Urinary bladder (tissue), 4 donors: Measurements from ENCODE around the gene ZYX. TPM values are rescaled to one million over a fixed set of nuclear protein-coding genes. Genes with fewer than 3 reads are reported as not detected.
"Not testable (repeated sequence)": the region's sequence is repeated elsewhere in the genome, so short reads cannot be mapped to it uniquely, and the experiment has no call there.

Experiments used
- DNase-seq: peaks from one replicate; pipeline ENCODE4 v3.0.0-alpha.2; 2015; ENCODE audit errors: extremely low spot score
- H3K27ac ChIP-seq: one replicate; pipeline ENCODE4 v1.5.1; 2013; ENCODE audit warnings: low read depth, mild to moderate bottlenecking, moderate library complexity
- H3K36me3 ChIP-seq: one replicate; pipeline ENCODE4 v1.6.1; 2013; ENCODE audit warnings: mild to moderate bottlenecking, moderate library complexity; ENCODE audit not compliant: insufficient read depth
- H3K4me1 ChIP-seq: one replicate; pipeline ENCODE4 v1.6.1; 2013; ENCODE audit warnings: mild to moderate bottlenecking, moderate library complexity; ENCODE audit not compliant: insufficient read depth
- H3K4me3 ChIP-seq: one replicate; pipeline ENCODE4 v1.5.1; 2013; ENCODE audit warnings: low read depth, low read length
- WGBS: extraction: QIAGEN DNeasy Blood & Tissue Kit; methylation state at CpG from one replicate; pipeline ENCODE4 v1.1.7; 2013; 5-methylcytosine and 5-hydroxymethylcytosine counted together
- polyA plus RNA-seq: library from polyadenylated mRNA; stranded (reverse); fragments of 200-250 nt; gene quantifications from one replicate; pipeline ENCODE4 v1.2.3, GENCODE V29; 2013
- total RNA-seq: library from RNA; depleted of rRNA; stranded (reverse); fragments of >200 nt; gene quantifications from one replicate; pipeline ENCODE4 v1.2.3, GENCODE V29; 2014
- donor health status: healthy with polysubstance abuse.
- donor health status: healthy.

ZYX gene
- total and polyA plus RNA-seq, 2 donors: 37.9 to 386 TPM

GRCh38 chr7:143384661-143385631 is 3.8 kb downstream of the ZYX start:
- no peak for DNase-seq
- WGBS: 50% methylated on average over 14 of the region's 14 CpGs
- Histone ChIP-seq H3K4me3 (no peak overlapping the region), H3K36me3 (peaks cover 4% of the 10 kb centered on the region), H3K27ac (peak overlapping the region; percentile 38), H3K4me1 (no peaks in the 10 kb centered on the region)

- Histone ChIP-seq H3K27ac (no peak overlapping the region), H3K4me1 (no peaks in the 10 kb centered on the region), H3K4me3 (no peak overlapping the region), H3K36me3 (peaks cover 4% of the 10 kb centered on the region)
- no peak for DNase-seq
- WGBS: 39% methylated on average over 19 of the region's 19 CpGs
Observed at GRCh38 chr7:143385891-143386781, 5.0 kb downstream of the ZYX start.

- no peak for DNase-seq
- Histone ChIP-seq H3K4me1 (no peaks in the 10 kb centered on the region), H3K4me3 (no peak overlapping the region), H3K27ac (no peak overlapping the region), H3K36me3 (peaks cover 4% of the 10 kb centered on the region)
- WGBS: 79% methylated on average over 23 of the region's 23 CpGs
Observed at GRCh38 chr7:143387156-143387975, 6.2 kb downstream of the ZYX start.

- H3K4me3 ChIP-seq: no peak overlapping the region
- WGBS: 68% methylated on average over 10 of the region's 10 CpGs
- DNase-seq: no peak
- H3K27ac ChIP-seq: no peak overlapping the region
- peaks cover 4% of the 10 kb centered on the region for H3K36me3 ChIP-seq
- H3K4me1 ChIP-seq: no peaks in the 10 kb centered on the region
Observed at GRCh38 chr7:143388051-143388450, 6.9 kb downstream of the ZYX start.

GRCh38 chr7:143388491-143389101 is 7.5 kb downstream of the ZYX start:
- Histone ChIP-seq H3K36me3 (peaks cover 4% of the 10 kb centered on the region), H3K4me3 (no peak overlapping the region), H3K27ac (no peak overlapping the region), H3K4me1 (no peaks in the 10 kb centered on the region)
- no peak for DNase-seq
- WGBS: 80% methylated on average over 28 of the region's 28 CpGs

GRCh38 chr7:143389316-143390103 is 8.4 kb downstream of the ZYX start:
- WGBS: 84% methylated on average over 15 of the region's 15 CpGs
- no peak overlapping the region for H3K4me3 ChIP-seq
- H3K27ac ChIP-seq: no peak overlapping the region
- no peaks in the 10 kb centered on the region for H3K4me1 ChIP-seq
- no peak for DNase-seq
- peaks cover 4% of the 10 kb centered on the region for H3K36me3 ChIP-seq

GRCh38 chr7:143390104-143390772 is 9.1 kb downstream of the ZYX start:
- DNase-seq: no peak
- H3K36me3 ChIP-seq: peaks cover 4% of the 10 kb centered on the region
- 78% methylated on average over 10 of the region's 10 CpGs for WGBS

GRCh38 chr7:143390773-143391317 is 9.7 kb downstream of the ZYX start:
- Histone ChIP-seq H3K36me3 (peaks cover 4% of the 10 kb centered on the region), H3K27ac (peak overlapping the region; percentile 24), H3K4me1 (no peaks in the 10 kb centered on the region), H3K4me3 (no peak overlapping the region)
- DNase-seq: no peak
- WGBS: 76% methylated on average over 9 of the region's 9 CpGs

More at GRCh38 chr7:143390104-143390772, 9.1 kb downstream of the ZYX start:
- Histone ChIP-seq H3K4me1 (no peaks in the 10 kb centered on the region), H3K27ac (no peak overlapping the region), H3K4me3 (no peak overlapping the region)

GRCh38 chr7:143391462-143392404 is 10.6 kb downstream of the ZYX start:
- Histone ChIP-seq H3K4me3 (no peak overlapping the region), H3K27ac (peak overlapping the region; percentile 30), H3K36me3 (peaks cover 4% of the 10 kb centered on the region), H3K4me1 (no peaks in the 10 kb centered on the region)
- no peak for DNase-seq
- 33% methylated on average over 24 of the region's 24 CpGs for WGBS

GRCh38 chr7:143392427-143392826 is 11.3 kb downstream of the ZYX start:
- not testable (repeated sequence) for H3K4me1 ChIP-seq, H3K4me3 ChIP-seq, DNase-seq, H3K36me3 ChIP-seq, H3K27ac ChIP-seq
- 80% methylated on average over 8 of the region's 8 CpGs for WGBS

GRCh38 chr7:143392875-143393266 is 11.7 kb downstream of the ZYX start:
- Histone ChIP-seq H3K36me3 (peaks cover 4% of the 10 kb centered on the region), H3K27ac (no peak overlapping the region), H3K4me1 (no peaks in the 10 kb centered on the region), H3K4me3 (no peak overlapping the region)
- no peak for DNase-seq
- WGBS: 96% methylated on average over 6 of the region's 6 CpGs
